Measurements from ENCODE around the gene HDAC9. TPM values are rescaled to one million over a fixed set of nuclear protein-coding genes. Genes with fewer than 3 reads are reported as not detected.

The HDAC9 gene
- polyA plus RNA-seq, 3 donors: 41.7 to 51.2 (median 44.2) TPM

DNA sequence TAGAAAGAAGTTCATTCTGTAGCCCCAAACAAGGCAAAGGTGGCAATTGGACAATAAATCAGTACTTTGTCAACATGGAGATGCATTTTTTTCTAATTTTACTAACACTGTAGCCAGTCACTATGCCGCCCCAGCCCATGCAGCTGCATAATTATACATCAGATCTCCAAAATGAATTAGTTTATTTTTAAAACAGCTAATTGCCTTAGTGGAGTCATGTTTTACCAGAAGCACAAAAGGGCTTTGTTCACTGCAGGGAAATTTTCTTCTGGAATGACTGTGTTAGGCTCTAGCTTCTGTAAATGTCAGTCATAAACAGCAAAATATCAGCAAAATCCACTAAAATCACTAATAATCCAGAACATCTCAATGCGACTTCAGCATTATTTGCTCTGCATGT is 20.1 kb upstream of the HDAC9 start:
- Histone ChIP-seq H3K36me3 (replicated peaks in 1 of 2; ENCODE audit: control insufficient read depth in 1 of 2, insufficient read depth in 2 of 2, low read length in 2 of 2) (peaks cover 2 to 8% of the 10 kb centered on the region in 2 donors), H3K4me1 (ENCODE audit: control insufficient read depth in 1 of 2, insufficient read depth in 2 of 2, low read length in 2 of 2) (no peaks in the 10 kb centered on the region), H4K20me1 (ENCODE audit: insufficient read depth, low read length) (peaks cover 82% of the 10 kb centered on the region), H3K4me3 (replicated peaks in 1 of 3; ENCODE audit: low read depth in 2 of 3, low read length in 3 of 3) (no peak overlapping the region), H3K9ac (ENCODE audit: insufficient read depth, low read length, poor library complexity, severe bottlenecking) (no peak overlapping the region), H3K4me2 (replicated peaks; ENCODE audit: extremely low read depth, low read length, poor library complexity, severe bottlenecking) (no peak overlapping the region), H3K27me3 (ENCODE audit: control insufficient read depth in 2 of 2, insufficient read depth in 2 of 2, low read length in 2 of 2) (no peaks in the 10 kb centered on the region), H3K27ac (ENCODE audit: low read depth in 1 of 2, low read length in 2 of 2) (no peak overlapping the region), H2AFZ (ENCODE audit: insufficient read depth, low read depth, low read length, poor library complexity, severe bottlenecking) (no peak overlapping the region), H3K79me2 (ENCODE audit: insufficient read depth, low read length) (peaks cover 54% of the 10 kb centered on the region), H3K9me3 (replicated peaks in 1 of 2; ENCODE audit: control insufficient read depth in 1 of 2, insufficient read depth in 1 of 2, low read length in 2 of 2) (no peaks in the 10 kb centered on the region)
- H3K27ac Mint-ChIP-seq: no peak overlapping the region
- no peak for DNase-seq
- peaks cover 3 to 5% of the 10 kb centered on the region in 2 donors for H3K36me3 Mint-ChIP-seq
- WGBS (ENCODE audit: insufficient coverage): no CpG with 5 or more reads among the region's 2 CpGs
- H3K4me1 Mint-ChIP-seq: no peaks in the 10 kb centered on the region
- no peaks in the 10 kb centered on the region for H3K27me3 Mint-ChIP-seq (ENCODE audit: low read depth in 3 of 3)
- H3K4me3 Mint-ChIP-seq: no peak overlapping the region
- TF ChIP-seq, protein P1, sequence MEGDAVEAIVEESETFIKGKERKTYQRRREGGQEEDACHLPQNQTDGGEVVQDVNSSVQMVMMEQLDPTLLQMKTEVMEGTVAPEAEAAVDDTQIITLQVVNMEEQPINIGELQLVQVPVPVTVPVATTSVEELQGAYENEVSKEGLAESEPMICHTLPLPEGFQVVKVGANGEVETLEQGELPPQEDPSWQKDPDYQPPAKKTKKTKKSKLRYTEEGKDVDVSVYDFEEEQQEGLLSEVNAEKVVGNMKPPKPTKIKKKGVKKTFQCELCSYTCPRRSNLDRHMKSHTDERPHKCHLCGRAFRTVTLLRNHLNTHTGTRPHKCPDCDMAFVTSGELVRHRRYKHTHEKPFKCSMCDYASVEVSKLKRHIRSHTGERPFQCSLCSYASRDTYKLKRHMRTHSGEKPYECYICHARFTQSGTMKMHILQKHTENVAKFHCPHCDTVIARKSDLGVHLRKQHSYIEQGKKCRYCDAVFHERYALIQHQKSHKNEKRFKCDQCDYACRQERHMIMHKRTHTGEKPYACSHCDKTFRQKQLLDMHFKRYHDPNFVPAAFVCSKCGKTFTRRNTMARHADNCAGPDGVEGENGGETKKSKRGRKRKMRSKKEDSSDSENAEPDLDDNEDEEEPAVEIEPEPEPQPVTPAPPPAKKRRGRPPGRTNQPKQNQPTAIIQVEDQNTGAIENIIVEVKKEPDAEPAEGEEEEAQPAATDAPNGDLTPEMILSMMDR (IDR thresholded peaks at IDR 0.05): no peak
- H3K9me3 Mint-ChIP-seq: no peaks in the 10 kb centered on the region
- intact Hi-C loops (cut with micrococcal nuclease): no loop called here

DNA sequence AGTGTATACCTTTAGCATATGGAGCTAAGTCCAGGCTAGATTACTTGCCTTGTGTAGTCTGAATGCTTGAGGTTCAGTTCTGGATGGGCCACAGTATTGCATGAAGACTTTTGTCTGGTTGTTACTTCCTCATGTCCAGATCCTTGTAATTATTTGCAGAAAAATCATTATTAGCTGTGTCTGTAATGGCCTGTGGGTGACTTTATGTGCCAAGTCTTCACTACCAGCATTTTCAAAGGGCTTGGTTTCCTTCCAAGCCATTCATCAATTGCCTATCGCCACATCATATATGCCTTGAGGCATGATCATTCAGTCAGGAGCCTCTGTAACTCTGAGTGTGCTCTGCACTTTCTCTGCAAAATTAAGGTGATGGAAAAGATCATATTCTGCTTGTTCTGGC is 13.8 kb upstream of the HDAC9 start:
- H3K27ac Mint-ChIP-seq: peak overlapping the region in 2 of 7 donors; percentile 21 to 37
- no CpG with 5 or more reads among the region's 1 CpG for WGBS (ENCODE audit: insufficient coverage)
- intact Hi-C loops (cut with micrococcal nuclease): no loop called here

More for the DNA sequence above, 13.8 kb upstream of the HDAC9 start:
- H3K4me1 ChIP-seq (ENCODE audit: control insufficient read depth in 1 of 2, insufficient read depth in 2 of 2, low read length in 2 of 2): no peaks in the 10 kb centered on the region
- H3K27ac ChIP-seq (ENCODE audit: low read depth in 1 of 2, low read length in 2 of 2): no peak overlapping the region
- Mint-ChIP-seq H3K4me1 (no peaks in the 10 kb centered on the region), H3K36me3 (peaks cover 0 to 2% of the 10 kb centered on the region in 2 donors), H3K9me3 (no peaks in the 10 kb centered on the region), H3K27me3 (ENCODE audit: low read depth in 3 of 3) (no peaks in the 10 kb centered on the region), H3K4me3 (no peak overlapping the region)
- H2AFZ ChIP-seq (ENCODE audit: insufficient read depth, low read depth, low read length, poor library complexity, severe bottlenecking): no peak overlapping the region
- no peaks in the 10 kb centered on the region for H3K36me3 ChIP-seq (replicated peaks in 1 of 2; ENCODE audit: control insufficient read depth in 1 of 2, insufficient read depth in 2 of 2, low read length in 2 of 2)
- peaks cover 74% of the 10 kb centered on the region for H4K20me1 ChIP-seq (ENCODE audit: insufficient read depth, low read length)
- H3K4me3 ChIP-seq (replicated peaks in 1 of 3; ENCODE audit: low read depth in 2 of 3, low read length in 3 of 3): no peak overlapping the region
- no peak overlapping the region for H3K4me2 ChIP-seq (replicated peaks; ENCODE audit: extremely low read depth, low read length, poor library complexity, severe bottlenecking)
- no peak overlapping the region for H3K9ac ChIP-seq (ENCODE audit: insufficient read depth, low read length, poor library complexity, severe bottlenecking)
- no peaks in the 10 kb centered on the region for H3K27me3 ChIP-seq (ENCODE audit: control insufficient read depth in 2 of 2, insufficient read depth in 2 of 2, low read length in 2 of 2)
- DNase-seq: no peak
- no peaks in the 10 kb centered on the region for H3K9me3 ChIP-seq (replicated peaks in 1 of 2; ENCODE audit: control insufficient read depth in 1 of 2, insufficient read depth in 1 of 2, low read length in 2 of 2)
- H3K79me2 ChIP-seq (ENCODE audit: insufficient read depth, low read length): peaks cover 59% of the 10 kb centered on the region
- TF ChIP-seq, protein P1 (IDR thresholded peaks at IDR 0.05): no peak
